HUES48 (cell line): ENCODE measurements around the gene FGD3.
A peak's percentile ranks its signal among the peaks of the same experiment; 100 is the strongest.

ENCODE experiments used
- H3K27ac ChIP-seq: one replicate; pipeline ENCODE4 v1.7.0; 2013; ENCODE audit warnings: low read depth, low read length, inconsistent platforms
- H3K27me3 ChIP-seq: 2 replicates; pipeline ENCODE4 v1.6.1; 2013; ENCODE audit warnings: mild to moderate bottlenecking, low read length; ENCODE audit not compliant: control insufficient read depth, insufficient read depth
- H3K36me3 ChIP-seq: 2 replicates; pipeline ENCODE4 v1.6.1; 2013; ENCODE audit warnings: low read length; ENCODE audit not compliant: control insufficient read depth, insufficient read depth
- H3K4me1 ChIP-seq: 2 replicates; pipeline ENCODE4 v1.6.1; 2013; ENCODE audit warnings: mild to moderate bottlenecking, low read length; ENCODE audit not compliant: control insufficient read depth, insufficient read depth
- H3K4me3 ChIP-seq: 2 replicates; pipeline ENCODE4 v1.5.1; 2013; ENCODE audit warnings: mild to moderate bottlenecking, low read depth, low read length
- H3K9ac ChIP-seq: 2 replicates; pipeline ENCODE4 v1.6.1; 2013; ENCODE audit warnings: mild to moderate bottlenecking, low read depth, low read length, moderate library complexity
- H3K9me3 ChIP-seq: 2 replicates; pipeline ENCODE4 v1.6.1; 2013; ENCODE audit warnings: low read length; ENCODE audit not compliant: control insufficient read depth, insufficient read depth

Gene FGD3

DNA sequence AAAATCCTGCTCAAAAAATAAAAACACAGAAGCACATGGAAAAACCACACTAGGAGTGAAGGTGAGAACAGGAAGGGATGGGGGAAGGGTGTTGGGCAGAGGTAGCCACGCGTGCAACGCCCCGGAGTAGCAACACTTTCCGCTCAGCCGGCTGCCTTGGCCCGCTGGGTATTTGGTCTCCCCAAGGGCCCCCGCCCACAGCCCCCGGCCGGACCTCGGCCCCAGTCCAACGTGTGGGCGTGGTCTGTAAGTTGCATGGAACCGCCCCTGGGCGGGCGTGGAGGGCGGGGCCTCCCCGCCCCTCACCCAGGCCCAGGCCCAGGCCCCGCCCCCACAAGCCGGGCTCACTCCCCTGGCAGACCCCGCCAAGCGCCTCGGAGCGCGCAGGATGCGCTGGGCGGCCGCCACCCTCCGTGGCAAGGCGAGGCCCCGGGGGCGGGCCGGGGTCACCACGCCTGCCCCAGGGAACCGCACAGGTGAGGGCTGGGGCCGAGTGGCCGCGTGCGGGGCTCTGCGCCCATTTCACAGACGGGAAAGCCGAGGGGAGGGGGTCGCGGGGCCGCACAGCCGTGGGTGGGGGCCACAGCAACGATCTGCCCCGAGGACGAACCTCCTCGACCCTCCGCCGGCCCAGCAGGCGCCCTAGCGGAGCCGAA is 111.2 kb downstream of the FGD3 start, which contains the start of gene SUSD3:
SUSD3 (plus strand) TSS at position 347 of the 656 bp plus-strand sequence; CDS start at position 389, 42 bp downstream.
- Histone ChIP-seq H3K27me3 (peaks cover 7% of the 10 kb centered on the region), H3K9ac (no peak within 1 kb of the TSS), H3K4me3 (peak within 1 kb of the TSS; percentile 56), H3K4me1 (peaks cover 26% of the 10 kb centered on the region), H3K9me3 (no peaks in the 10 kb centered on the region), H3K36me3 (no peaks in the 10 kb centered on the region), H3K27ac (peak within 1 kb of the TSS; percentile 3)

GRCh38 chr9:93059011-93059714 is 111.8 kb downstream of the FGD3 start:
- Histone ChIP-seq H3K9ac (no peak overlapping the region), H3K4me3 (peak overlapping the region; percentile 56), H3K36me3 (no peaks in the 10 kb centered on the region), H3K27me3 (peaks cover 7% of the 10 kb centered on the region), H3K9me3 (no peaks in the 10 kb centered on the region), H3K27ac (peak overlapping the region; percentile 3), H3K4me1 (peaks cover 19% of the 10 kb centered on the region; the same call in 1 of the 2 replicates)

DNA sequence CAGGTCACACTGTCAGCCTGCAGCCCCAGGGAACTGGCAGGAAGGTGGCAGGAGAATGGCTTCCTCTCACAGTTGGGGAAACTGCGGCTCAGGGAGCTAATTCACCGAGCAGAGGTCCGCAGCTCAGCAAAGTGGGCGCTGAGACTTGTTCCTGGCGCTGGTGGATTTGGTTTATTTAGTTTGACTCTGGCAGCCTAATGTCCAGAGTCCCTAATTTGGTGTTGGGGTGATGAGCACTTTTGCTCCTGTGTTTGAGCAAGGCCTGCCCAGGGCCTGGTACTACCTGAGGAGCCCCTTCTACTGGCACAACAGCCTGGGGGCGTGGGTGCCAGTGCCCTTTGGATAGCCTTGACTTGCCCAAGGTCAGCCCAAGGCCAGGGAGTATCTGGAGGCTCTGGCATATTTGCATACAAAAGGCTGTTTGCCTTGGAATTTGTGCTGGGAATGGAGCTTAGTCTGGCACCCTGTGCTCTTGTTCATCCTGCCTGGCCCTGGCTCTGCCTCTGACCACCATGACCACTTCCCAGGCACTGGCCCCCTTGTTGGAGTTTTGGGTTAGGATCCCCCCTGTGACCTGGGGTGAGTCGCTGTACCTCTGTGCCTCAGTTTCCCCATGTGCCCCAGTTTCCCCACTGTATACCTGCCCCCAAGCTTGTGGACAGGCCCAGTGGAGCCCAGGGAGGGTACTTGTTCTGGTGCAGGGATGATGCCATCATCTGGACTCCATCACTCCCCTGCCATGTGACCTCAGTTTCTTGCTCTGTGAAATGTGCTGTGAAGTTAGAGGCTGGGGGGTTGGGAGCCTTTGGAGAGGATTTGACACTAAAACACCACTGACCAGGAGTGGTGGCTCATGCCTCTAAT is 112.6 kb downstream of the FGD3 start:
- Histone ChIP-seq H3K4me3 (no peak overlapping the region), H3K27me3 (peaks cover 7% of the 10 kb centered on the region), H3K9me3 (no peaks in the 10 kb centered on the region), H3K9ac (no peak overlapping the region), H3K27ac (peak overlapping the region; percentile 3), H3K4me1 (peaks cover 19% of the 10 kb centered on the region; the same call in 1 of the 2 replicates), H3K36me3 (no peaks in the 10 kb centered on the region)

GRCh38 chr9:93060746-93061259 is 113.5 kb downstream of the FGD3 start:
- no peak overlapping the region for H3K4me3 ChIP-seq
- H3K27ac ChIP-seq = no peak overlapping the region
- H3K9ac ChIP-seq = no peak overlapping the region
- peaks cover 19% of the 10 kb centered on the region; the same call in 1 of the 2 replicates for H3K4me1 ChIP-seq
- no peaks in the 10 kb centered on the region for H3K36me3 ChIP-seq
- peaks cover 7% of the 10 kb centered on the region for H3K27me3 ChIP-seq
- H3K9me3 ChIP-seq = no peaks in the 10 kb centered on the region

- no peak overlapping the region for H3K27ac ChIP-seq
- no peaks in the 10 kb centered on the region for H3K36me3 ChIP-seq
- no peak overlapping the region for H3K9ac ChIP-seq
- peaks cover 19% of the 10 kb centered on the region; the same call in 1 of the 2 replicates for H3K4me1 ChIP-seq
- no peak overlapping the region for H3K4me3 ChIP-seq
- H3K9me3 ChIP-seq = no peaks in the 10 kb centered on the region
- H3K27me3 ChIP-seq = peaks cover 7% of the 10 kb centered on the region
Measured at GRCh38 chr9:93061260-93061751, 114.0 kb downstream of the FGD3 start.

DNA sequence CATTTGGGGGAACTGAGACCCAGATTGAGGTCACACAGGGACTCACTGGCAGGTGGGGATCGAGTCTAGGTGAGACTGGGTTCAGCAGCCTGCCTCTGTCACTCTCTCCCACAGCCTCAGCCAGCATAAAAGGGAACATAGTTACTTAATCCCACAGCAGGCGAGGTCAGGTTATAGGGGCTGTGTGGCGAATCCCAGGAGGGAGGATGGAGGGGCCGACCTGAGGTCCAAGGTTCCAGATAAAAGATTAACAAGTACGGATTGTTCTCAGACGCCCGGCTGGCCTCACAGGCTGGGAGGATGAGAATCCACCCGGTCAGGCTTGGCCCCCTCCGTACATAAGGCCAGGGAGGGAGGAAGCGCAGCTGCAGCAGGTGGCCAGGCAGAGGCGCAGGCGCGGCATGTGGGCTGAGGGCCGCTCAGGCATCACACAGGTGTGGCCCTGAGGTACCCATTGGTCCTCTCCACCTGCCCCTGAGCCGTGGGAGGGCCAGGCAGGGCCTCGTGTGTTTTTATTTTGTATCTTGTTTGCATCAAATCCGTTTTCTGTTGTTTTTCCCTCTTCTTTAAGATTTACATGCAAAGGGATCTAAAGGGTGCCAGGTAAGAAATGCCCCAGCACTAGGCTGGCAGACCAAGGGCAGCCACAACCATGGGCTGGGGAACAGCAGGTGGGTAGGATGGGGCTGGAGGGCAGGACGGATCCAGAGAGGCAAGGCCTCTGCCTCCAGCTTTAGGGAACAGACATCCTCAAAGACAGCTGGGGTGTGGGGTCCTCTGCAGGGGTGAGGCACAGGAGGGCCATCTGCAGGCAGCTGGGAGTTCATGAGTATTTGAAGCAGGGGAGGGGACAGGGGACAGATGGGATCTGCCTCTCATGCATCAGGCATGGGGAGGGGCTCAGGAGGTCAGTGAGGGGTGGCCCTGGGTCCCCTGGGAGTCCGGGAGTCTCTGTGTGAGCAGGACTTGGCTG is 114.8 kb downstream of the FGD3 start:
- Histone ChIP-seq H3K4me3 (no peak overlapping the region), H3K4me1 (peaks cover 14% of the 10 kb centered on the region; the same call in 1 of the 2 replicates), H3K27ac (no peak overlapping the region), H3K36me3 (no peaks in the 10 kb centered on the region), H3K9ac (no peak overlapping the region), H3K27me3 (peaks cover 7% of the 10 kb centered on the region), H3K9me3 (no peaks in the 10 kb centered on the region)

GRCh38 chr9:93064392-93065134 is 117.2 kb downstream of the FGD3 start:
- Histone ChIP-seq H3K27me3 (peaks cover 2% of the 10 kb centered on the region; the same call in 1 of the 2 replicates), H3K9me3 (no peaks in the 10 kb centered on the region), H3K4me1 (peaks cover 8% of the 10 kb centered on the region; the same call in 1 of the 2 replicates), H3K27ac (no peak overlapping the region), H3K4me3 (no peak overlapping the region), H3K9ac (no peak overlapping the region), H3K36me3 (no peaks in the 10 kb centered on the region)

GRCh38 chr9:93065135-93065720 is 117.9 kb downstream of the FGD3 start:
- no peak overlapping the region for H3K27ac ChIP-seq
- H3K9me3 ChIP-seq = no peaks in the 10 kb centered on the region
- H3K9ac ChIP-seq = no peak overlapping the region
- peaks cover 3% of the 10 kb centered on the region; the same call in 1 of the 2 replicates for H3K4me1 ChIP-seq
- H3K27me3 ChIP-seq = no peaks in the 10 kb centered on the region
- no peaks in the 10 kb centered on the region for H3K36me3 ChIP-seq
- H3K4me3 ChIP-seq = no peak overlapping the region

GRCh38 chr9:93066978-93067603 is 119.8 kb downstream of the FGD3 start:
- no peak overlapping the region for H3K27ac ChIP-seq
- no peaks in the 10 kb centered on the region for H3K36me3 ChIP-seq
- H3K27me3 ChIP-seq = no peaks in the 10 kb centered on the region
- no peak overlapping the region for H3K9ac ChIP-seq
- H3K4me1 ChIP-seq = no peaks in the 10 kb centered on the region; the same call in 1 of the 2 replicates
- H3K4me3 ChIP-seq = no peak overlapping the region
- no peaks in the 10 kb centered on the region for H3K9me3 ChIP-seq
